KMS-11 (cell line): Measurements from ENCODE around the gene HS6ST2.

ENCODE experiments used
- H2AFZ ChIP-seq: fragments of 200-600 bp; sonication (generic); 2 replicates; pipeline ENCODE4 v1.6.1; 2016; ENCODE audit warnings: antibody characterized with exemption, mixed run types, low read depth
- H3K27ac ChIP-seq: fragments of 200-600 bp; sonication (generic); 2 replicates; pipeline ENCODE4 v1.6.1; 2016; ENCODE audit warnings: mild to moderate bottlenecking, mixed run types
- H3K27me3 ChIP-seq: fragments of 200-600 bp; sonication (generic); 2 replicates; pipeline ENCODE4 v1.6.1; 2017; ENCODE audit warnings: mild to moderate bottlenecking, low read depth, mixed run types, moderate library complexity; ENCODE audit not compliant: insufficient read depth
- H3K36me3 ChIP-seq: fragments of 200-600 bp; sonication (generic); 2 replicates; pipeline ENCODE4 v1.6.1; 2017; ENCODE audit warnings: mild to moderate bottlenecking, mixed run types; ENCODE audit not compliant: insufficient read depth
- H3K4me1 ChIP-seq: fragments of 200-600 bp; sonication (generic); 2 replicates; pipeline ENCODE4 v1.6.1; 2016; ENCODE audit warnings: mild to moderate bottlenecking, low read depth, mixed run types; ENCODE audit not compliant: poor library complexity, severe bottlenecking
- H3K4me2 ChIP-seq: fragments of 200-600 bp; sonication (generic); 2 replicates; pipeline ENCODE4 v1.7.0; 2016; ENCODE audit warnings: mild to moderate bottlenecking, mixed run types
- H3K4me3 ChIP-seq: fragments of 200-600 bp; sonication (generic); IDR thresholded peaks from 2 replicates; pipeline ENCODE4 v1.6.1; 2017; ENCODE audit warnings: low read depth, low read length, mixed read lengths; ENCODE audit not compliant: insufficient read depth
- H3K79me2 ChIP-seq: fragments of 200-600 bp; sonication (generic); 2 replicates; pipeline ENCODE4 v1.6.1; 2016; ENCODE audit warnings: low read depth, mixed run types; ENCODE audit not compliant: insufficient read depth
- H3K9ac ChIP-seq: fragments of 200-600 bp; sonication (generic); 2 replicates; pipeline ENCODE4 v1.6.1; 2016; ENCODE audit warnings: mild to moderate bottlenecking, mixed run types
- H4K20me1 ChIP-seq: fragments of 200-600 bp; sonication (generic); 2 replicates; pipeline ENCODE4 v1.6.1; 2016; ENCODE audit warnings: mild to moderate bottlenecking, mixed run types; ENCODE audit not compliant: insufficient read depth
- CTCF ChIP-seq: fragments of 200-600 bp; sonication (generic); conservative IDR thresholded peaks from 2 replicates; pipeline ENCODE4 v1.6.1; 2017; ENCODE audit warnings: low read depth, mild to moderate bottlenecking, antibody characterized with exemption, low read length, moderate library complexity, mixed read lengths

The HS6ST2 gene

GRCh38 chrX:132615391-132616131 lies 342.9 kb downstream of the HS6ST2 start:
- Histone ChIP-seq H3K27me3 (no peaks in the 10 kb centered on the region), H3K79me2 (no peaks in the 10 kb centered on the region), H3K27ac (no peak overlapping the region), H3K4me3 (no peak overlapping the region), H3K4me1 (no peaks in the 10 kb centered on the region), H3K4me2 (no peak overlapping the region), H4K20me1 (no peaks in the 10 kb centered on the region), H3K9ac (no peak overlapping the region), H3K36me3 (no peaks in the 10 kb centered on the region), H2AFZ (peak overlapping the region; percentile 30; the same call in 1 of the 2 replicates)
- TF ChIP-seq CTCF, result peak; percentile 73

- Histone ChIP-seq H3K4me1 (no peaks in the 10 kb centered on the region), H3K9ac (no peak overlapping the region), H3K27ac (no peak overlapping the region), H3K4me2 (no peak overlapping the region), H3K4me3 (no peak overlapping the region), H3K79me2 (no peaks in the 10 kb centered on the region), H2AFZ (no peak overlapping the region), H3K27me3 (no peaks in the 10 kb centered on the region), H3K36me3 (no peaks in the 10 kb centered on the region), H4K20me1 (no peaks in the 10 kb centered on the region)
- TF ChIP-seq CTCF, result peak; percentile 39
Measured at GRCh38 chrX:132614297-132614696, 344.1 kb downstream of the HS6ST2 start.

- Histone ChIP-seq H3K4me2 (no peak overlapping the region), H4K20me1 (no peaks in the 10 kb centered on the region), H3K79me2 (no peaks in the 10 kb centered on the region), H3K27ac (no peak overlapping the region), H3K36me3 (no peaks in the 10 kb centered on the region), H3K27me3 (no peaks in the 10 kb centered on the region), H3K4me1 (no peaks in the 10 kb centered on the region), H2AFZ (no peak overlapping the region), H3K9ac (no peak overlapping the region), H3K4me3 (no peak overlapping the region)
- no peak for TF ChIP-seq CTCF
Measured at GRCh38 chrX:132613801-132614200, 344.6 kb downstream of the HS6ST2 start.

GRCh38 chrX:132612821-132613564 lies 345.4 kb downstream of the HS6ST2 start:
- Histone ChIP-seq H3K36me3 (no peaks in the 10 kb centered on the region), H3K27me3 (no peaks in the 10 kb centered on the region), H3K4me2 (no peak overlapping the region), H2AFZ (no peak overlapping the region), H3K9ac (no peak overlapping the region), H3K27ac (no peak overlapping the region), H3K4me3 (no peak overlapping the region), H3K79me2 (no peaks in the 10 kb centered on the region), H3K4me1 (no peaks in the 10 kb centered on the region), H4K20me1 (no peaks in the 10 kb centered on the region)
- peak; percentile 80 for TF ChIP-seq CTCF
